Activated T-cell treated with anti-CD3 and anti-CD28 coated beads, Interleukin-2, amount 50 U/mL, for 24 hours (primary cell): ENCODE results near the gene MCTP2.

Source experiments
- DNase-seq: peaks from one replicate; pipeline ENCODE4 v3.0.0-alpha.2; 2020
- H3K27ac Mint-ChIP-seq: 2 replicates; pipeline ENCODE4 v1.8.0; 2020; ENCODE audit warnings: mild to moderate bottlenecking, mixed read lengths
- H3K27me3 Mint-ChIP-seq: 2 replicates; pipeline ENCODE4 v1.8.0; 2020; ENCODE audit warnings: mixed read lengths
- H3K36me3 Mint-ChIP-seq: 2 replicates; pipeline ENCODE4 v1.8.0; 2020; ENCODE audit warnings: low read depth, mixed read lengths
- H3K4me1 Mint-ChIP-seq: 2 replicates; pipeline ENCODE4 v1.8.0; 2020; ENCODE audit warnings: low read depth, mixed read lengths
- H3K4me3 Mint-ChIP-seq: 2 replicates; pipeline ENCODE4 v1.8.0; 2020; ENCODE audit warnings: mild to moderate bottlenecking, moderate library complexity, mixed read lengths
- H3K9me3 Mint-ChIP-seq: 2 replicates; pipeline ENCODE4 v1.8.0; 2020; ENCODE audit warnings: mixed read lengths

The MCTP2 gene

GRCh38 chr15:94412979-94413746 lies 181.8 kb downstream of the MCTP2 start:
- Mint-ChIP-seq H3K4me3 (no peak overlapping the region), H3K4me1 (no peaks in the 10 kb centered on the region), H3K9me3 (no peaks in the 10 kb centered on the region), H3K27ac (no peak overlapping the region), H3K36me3 (peaks cover 33% of the 10 kb centered on the region), H3K27me3 (no peaks in the 10 kb centered on the region)
- no peak for DNase-seq

GRCh38 chr15:94414916-94415315 lies 183.6 kb downstream of the MCTP2 start:
- Mint-ChIP-seq H3K4me1 (no peaks in the 10 kb centered on the region), H3K4me3 (no peak overlapping the region), H3K9me3 (no peaks in the 10 kb centered on the region), H3K27me3 (no peaks in the 10 kb centered on the region), H3K36me3 (peaks cover 29% of the 10 kb centered on the region), H3K27ac (no peak overlapping the region)
- DNase-seq: no peak

GRCh38 chr15:94416267-94416666 lies 184.9 kb downstream of the MCTP2 start:
- H3K9me3 Mint-ChIP-seq: no peaks in the 10 kb centered on the region
- no peaks in the 10 kb centered on the region for H3K4me1 Mint-ChIP-seq
- H3K4me3 Mint-ChIP-seq: no peak overlapping the region
- no peaks in the 10 kb centered on the region for H3K27me3 Mint-ChIP-seq
- DNase-seq: no peak
- peaks cover 29% of the 10 kb centered on the region for H3K36me3 Mint-ChIP-seq
- no peak overlapping the region for H3K27ac Mint-ChIP-seq

- Mint-ChIP-seq H3K27me3 (no peaks in the 10 kb centered on the region), H3K9me3 (no peaks in the 10 kb centered on the region), H3K36me3 (peaks cover 35% of the 10 kb centered on the region), H3K4me1 (no peaks in the 10 kb centered on the region), H3K4me3 (no peak overlapping the region), H3K27ac (no peak overlapping the region)
- no peak for DNase-seq
Measured at GRCh38 chr15:94416820-94417219, 185.5 kb downstream of the MCTP2 start.

- Mint-ChIP-seq H3K36me3 (peaks cover 37% of the 10 kb centered on the region), H3K27me3 (no peaks in the 10 kb centered on the region), H3K9me3 (no peaks in the 10 kb centered on the region), H3K27ac (no peak overlapping the region), H3K4me3 (no peak overlapping the region), H3K4me1 (no peaks in the 10 kb centered on the region)
- DNase-seq: no peak
Measured at GRCh38 chr15:94417501-94418293, 186.3 kb downstream of the MCTP2 start.

- no peaks in the 10 kb centered on the region for H3K4me1 Mint-ChIP-seq
- H3K9me3 Mint-ChIP-seq: no peaks in the 10 kb centered on the region
- no peak overlapping the region for H3K4me3 Mint-ChIP-seq
- H3K27ac Mint-ChIP-seq: no peak overlapping the region
- H3K36me3 Mint-ChIP-seq: peaks cover 27% of the 10 kb centered on the region
- no peak for DNase-seq
- H3K27me3 Mint-ChIP-seq: no peaks in the 10 kb centered on the region
Measured at GRCh38 chr15:94421706-94422105, 190.3 kb downstream of the MCTP2 start.

GRCh38 chr15:94432279-94432678 lies 200.9 kb downstream of the MCTP2 start:
- H3K4me1 Mint-ChIP-seq: peaks cover 3% of the 10 kb centered on the region
- no peak overlapping the region for H3K27ac Mint-ChIP-seq
- no peak overlapping the region for H3K4me3 Mint-ChIP-seq
- peaks cover 1% of the 10 kb centered on the region for H3K9me3 Mint-ChIP-seq
- no peaks in the 10 kb centered on the region for H3K27me3 Mint-ChIP-seq
- DNase-seq: no peak
- peaks cover 10% of the 10 kb centered on the region for H3K36me3 Mint-ChIP-seq

- no peaks in the 10 kb centered on the region for H3K27me3 Mint-ChIP-seq
- no peak overlapping the region for H3K27ac Mint-ChIP-seq
- no peak for DNase-seq
- no peaks in the 10 kb centered on the region for H3K4me1 Mint-ChIP-seq
- H3K36me3 Mint-ChIP-seq: peaks cover 27% of the 10 kb centered on the region
- no peaks in the 10 kb centered on the region for H3K9me3 Mint-ChIP-seq
- H3K4me3 Mint-ChIP-seq: no peak overlapping the region
Measured at GRCh38 chr15:94439158-94439557, 207.8 kb downstream of the MCTP2 start.

GRCh38 chr15:94441760-94442159 lies 210.4 kb downstream of the MCTP2 start:
- no peaks in the 10 kb centered on the region for H3K9me3 Mint-ChIP-seq
- H3K4me1 Mint-ChIP-seq: no peaks in the 10 kb centered on the region
- DNase-seq: no peak
- H3K27me3 Mint-ChIP-seq: no peaks in the 10 kb centered on the region
- peaks cover 41% of the 10 kb centered on the region for H3K36me3 Mint-ChIP-seq
- H3K4me3 Mint-ChIP-seq: no peak overlapping the region
- H3K27ac Mint-ChIP-seq: no peak overlapping the region

- Mint-ChIP-seq H3K36me3 (peaks cover 44% of the 10 kb centered on the region), H3K4me3 (no peak overlapping the region), H3K9me3 (no peaks in the 10 kb centered on the region), H3K4me1 (no peaks in the 10 kb centered on the region), H3K27me3 (no peaks in the 10 kb centered on the region), H3K27ac (no peak overlapping the region)
- DNase-seq: no peak
Measured at GRCh38 chr15:94442480-94442879, 211.1 kb downstream of the MCTP2 start.

GRCh38 chr15:94443186-94443585 lies 211.8 kb downstream of the MCTP2 start:
- Mint-ChIP-seq H3K36me3 (peaks cover 44% of the 10 kb centered on the region), H3K27ac (no peak overlapping the region), H3K4me1 (no peaks in the 10 kb centered on the region), H3K4me3 (no peak overlapping the region), H3K27me3 (no peaks in the 10 kb centered on the region), H3K9me3 (no peaks in the 10 kb centered on the region)
- no peak for DNase-seq

GRCh38 chr15:94445566-94446160 lies 214.3 kb downstream of the MCTP2 start:
- DNase-seq: no peak
- Mint-ChIP-seq H3K9me3 (no peaks in the 10 kb centered on the region), H3K4me3 (no peak overlapping the region), H3K27ac (no peak overlapping the region), H3K27me3 (no peaks in the 10 kb centered on the region), H3K4me1 (no peaks in the 10 kb centered on the region), H3K36me3 (peaks cover 42% of the 10 kb centered on the region)

GRCh38 chr15:94446441-94446840 lies 215.1 kb downstream of the MCTP2 start:
- H3K27me3 Mint-ChIP-seq: no peaks in the 10 kb centered on the region
- H3K36me3 Mint-ChIP-seq: peaks cover 39% of the 10 kb centered on the region
- H3K27ac Mint-ChIP-seq: no peak overlapping the region

GRCh38 chr15:94451466-94451865 lies 220.1 kb downstream of the MCTP2 start:
- H3K36me3 Mint-ChIP-seq: peaks cover 12% of the 10 kb centered on the region
- H3K27me3 Mint-ChIP-seq: no peaks in the 10 kb centered on the region
- no peaks in the 10 kb centered on the region for H3K4me1 Mint-ChIP-seq
- H3K4me3 Mint-ChIP-seq: no peak overlapping the region
- H3K9me3 Mint-ChIP-seq: no peaks in the 10 kb centered on the region
- DNase-seq: no peak
- no peak overlapping the region for H3K27ac Mint-ChIP-seq

More at GRCh38 chr15:94446441-94446840, 215.1 kb downstream of the MCTP2 start:
- no peak for DNase-seq
- Mint-ChIP-seq H3K4me1 (no peaks in the 10 kb centered on the region), H3K4me3 (no peak overlapping the region), H3K9me3 (no peaks in the 10 kb centered on the region)
